Measurements from ENCODE around the gene CRB1.

CRB1 gene

GRCh38 chr1:197363855-197364254, 95.8 kb downstream of the CRB1 start:
- no peaks in the 10 kb centered on the region for H3F3A ChIP-seq (ENCODE audit: low read depth)
- H3K4me2 ChIP-seq (ENCODE audit: low read depth, low read length, poor library complexity, severe bottlenecking) = no peak overlapping the region
- H3K27me3 ChIP-seq (ENCODE audit: insufficient read depth, low read length, poor library complexity, severe bottlenecking) = no peaks in the 10 kb centered on the region
- H3K4me1 ChIP-seq (ENCODE audit: insufficient read depth, low read length, poor library complexity, severe bottlenecking) = no peaks in the 10 kb centered on the region
- H3K9ac ChIP-seq (ENCODE audit: low read depth, low read length, poor library complexity, severe bottlenecking) = no peak overlapping the region
- no peaks in the 10 kb centered on the region for H3K9me2 ChIP-seq (replicated peaks; ENCODE audit: low read depth, low read length)
- H3K36me3 ChIP-seq (ENCODE audit: insufficient read depth, low read length) = no peaks in the 10 kb centered on the region
- H4K20me1 ChIP-seq (ENCODE audit: insufficient read depth, low read length, poor library complexity, severe bottlenecking) = no peaks in the 10 kb centered on the region
- TF ChIP-seq, protein P1, sequence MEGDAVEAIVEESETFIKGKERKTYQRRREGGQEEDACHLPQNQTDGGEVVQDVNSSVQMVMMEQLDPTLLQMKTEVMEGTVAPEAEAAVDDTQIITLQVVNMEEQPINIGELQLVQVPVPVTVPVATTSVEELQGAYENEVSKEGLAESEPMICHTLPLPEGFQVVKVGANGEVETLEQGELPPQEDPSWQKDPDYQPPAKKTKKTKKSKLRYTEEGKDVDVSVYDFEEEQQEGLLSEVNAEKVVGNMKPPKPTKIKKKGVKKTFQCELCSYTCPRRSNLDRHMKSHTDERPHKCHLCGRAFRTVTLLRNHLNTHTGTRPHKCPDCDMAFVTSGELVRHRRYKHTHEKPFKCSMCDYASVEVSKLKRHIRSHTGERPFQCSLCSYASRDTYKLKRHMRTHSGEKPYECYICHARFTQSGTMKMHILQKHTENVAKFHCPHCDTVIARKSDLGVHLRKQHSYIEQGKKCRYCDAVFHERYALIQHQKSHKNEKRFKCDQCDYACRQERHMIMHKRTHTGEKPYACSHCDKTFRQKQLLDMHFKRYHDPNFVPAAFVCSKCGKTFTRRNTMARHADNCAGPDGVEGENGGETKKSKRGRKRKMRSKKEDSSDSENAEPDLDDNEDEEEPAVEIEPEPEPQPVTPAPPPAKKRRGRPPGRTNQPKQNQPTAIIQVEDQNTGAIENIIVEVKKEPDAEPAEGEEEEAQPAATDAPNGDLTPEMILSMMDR (conservative IDR thresholded peaks at IDR 0.05; ENCODE audit: low read length) = no peak
- no peak for TF ChIP-seq EZH2phosphoT487 (IDR thresholded peaks at IDR 0.05; ENCODE audit: borderline replicate concordance)
- H3K9me3 ChIP-seq (ENCODE audit: insufficient read depth, low read depth, low read length) = no peaks in the 10 kb centered on the region
- no peak overlapping the region for H2AFZ ChIP-seq (ENCODE audit: low read length)
- no peaks in the 10 kb centered on the region for H3K79me2 ChIP-seq (ENCODE audit: insufficient read depth, low read length)
- H3K4me3 ChIP-seq (ENCODE audit: low read length, poor library complexity, severe bottlenecking) = no peak overlapping the region

DNA sequence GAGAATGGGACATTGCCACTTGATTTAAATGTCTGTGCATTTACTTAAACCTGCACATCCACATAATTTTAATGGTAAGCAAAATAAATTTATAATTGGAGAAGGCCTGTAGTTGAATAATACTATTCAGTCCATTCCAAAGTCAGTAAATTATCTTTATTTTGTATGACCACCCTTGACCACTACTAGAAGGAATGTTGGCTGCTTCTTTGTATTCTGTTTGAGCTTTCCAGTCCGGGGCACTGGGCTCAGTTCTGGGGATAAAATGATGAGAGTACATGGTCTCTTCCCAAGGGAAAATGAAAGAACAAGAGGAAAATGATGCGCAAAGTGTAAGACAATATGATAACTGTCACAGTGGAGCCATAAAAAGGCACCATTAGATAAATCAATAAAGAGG, 98.9 kb downstream of the CRB1 start:
- H3K4me1 ChIP-seq (ENCODE audit: insufficient read depth, low read length, poor library complexity, severe bottlenecking) = peaks cover 14% of the 10 kb centered on the region
- H3K27me3 ChIP-seq (ENCODE audit: insufficient read depth, low read length, poor library complexity, severe bottlenecking) = no peaks in the 10 kb centered on the region
- H3K4me3 ChIP-seq (ENCODE audit: low read length, poor library complexity, severe bottlenecking) = no peak overlapping the region
- no peaks in the 10 kb centered on the region for H4K20me1 ChIP-seq (ENCODE audit: insufficient read depth, low read length, poor library complexity, severe bottlenecking)
- no peak overlapping the region for H2AFZ ChIP-seq (ENCODE audit: low read length)
- no peaks in the 10 kb centered on the region for H3K36me3 ChIP-seq (ENCODE audit: insufficient read depth, low read length)
- no peaks in the 10 kb centered on the region for H3K9me3 ChIP-seq (ENCODE audit: insufficient read depth, low read depth, low read length)
- no peaks in the 10 kb centered on the region for H3K79me2 ChIP-seq (ENCODE audit: insufficient read depth, low read length)
- H3F3A ChIP-seq (ENCODE audit: low read depth) = no peaks in the 10 kb centered on the region
- H3K9ac ChIP-seq (ENCODE audit: low read depth, low read length, poor library complexity, severe bottlenecking) = no peak overlapping the region
- H3K9me2 ChIP-seq (replicated peaks; ENCODE audit: low read depth, low read length) = no peaks in the 10 kb centered on the region
- no peak overlapping the region for H3K4me2 ChIP-seq (ENCODE audit: low read depth, low read length, poor library complexity, severe bottlenecking)
- no peak for TF ChIP-seq EZH2phosphoT487 (IDR thresholded peaks at IDR 0.05; ENCODE audit: borderline replicate concordance)
- TF ChIP-seq, protein P1 (conservative IDR thresholded peaks at IDR 0.05; ENCODE audit: low read length) = no peak

DNA sequence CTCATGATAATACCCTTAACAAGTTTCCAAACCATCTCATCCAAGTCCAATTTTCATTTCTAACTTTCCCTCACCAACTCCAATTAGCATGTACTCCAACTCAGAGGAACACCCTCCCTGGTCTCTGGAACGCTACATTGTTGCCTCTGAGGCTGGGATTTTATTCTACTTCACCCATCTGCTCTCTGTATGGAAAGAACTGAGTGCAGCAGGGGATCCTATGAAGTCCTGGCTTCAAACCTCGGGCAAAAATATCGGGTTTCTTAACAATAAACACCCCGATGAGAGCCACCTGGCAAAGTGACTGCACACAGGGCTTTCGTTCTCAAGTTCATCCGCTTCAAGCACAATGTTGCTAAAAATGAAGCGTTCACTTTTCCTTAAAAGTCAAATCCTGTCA, 99.6 kb downstream of the CRB1 start:
- H3K36me3 ChIP-seq (ENCODE audit: insufficient read depth, low read length) = no peaks in the 10 kb centered on the region
- H3K9me2 ChIP-seq (replicated peaks; ENCODE audit: low read depth, low read length) = no peaks in the 10 kb centered on the region
- peaks cover 20% of the 10 kb centered on the region for H3K4me1 ChIP-seq (ENCODE audit: insufficient read depth, low read length, poor library complexity, severe bottlenecking)
- no peak overlapping the region for H3K9ac ChIP-seq (ENCODE audit: low read depth, low read length, poor library complexity, severe bottlenecking)
- TF ChIP-seq EZH2phosphoT487 (IDR thresholded peaks at IDR 0.05; ENCODE audit: borderline replicate concordance) = no peak
- TF ChIP-seq, protein P1 (conservative IDR thresholded peaks at IDR 0.05; ENCODE audit: low read length) = no peak
- H3K4me2 ChIP-seq (ENCODE audit: low read depth, low read length, poor library complexity, severe bottlenecking) = no peak overlapping the region
- no peak overlapping the region for H2AFZ ChIP-seq (ENCODE audit: low read length)
- H3K9me3 ChIP-seq (ENCODE audit: insufficient read depth, low read depth, low read length) = no peaks in the 10 kb centered on the region
- H3K79me2 ChIP-seq (ENCODE audit: insufficient read depth, low read length) = no peaks in the 10 kb centered on the region
- no peaks in the 10 kb centered on the region for H4K20me1 ChIP-seq (ENCODE audit: insufficient read depth, low read length, poor library complexity, severe bottlenecking)
- H3K4me3 ChIP-seq (ENCODE audit: low read length, poor library complexity, severe bottlenecking) = no peak overlapping the region
- no peaks in the 10 kb centered on the region for H3F3A ChIP-seq (ENCODE audit: low read depth)
- no peaks in the 10 kb centered on the region for H3K27me3 ChIP-seq (ENCODE audit: insufficient read depth, low read length, poor library complexity, severe bottlenecking)

Data from Loucy (cell line).